Left lung (tissue), 10 donors: ENCODE results near the gene RNF44. TPM values are rescaled to one million over a fixed set of nuclear protein-coding genes. Genes with fewer than 3 reads are reported as not detected.

ENCODE experiments used
- ATAC-seq: fragments of 200-7000 bp; cut with Tn5 transposase; one replicate; pipeline ENCODE4 v1.9.1; 2020; ENCODE audit warnings: moderate library complexity
- DNase-seq, 4 donors: peaks; one replicate each; pipeline ENCODE4 v3.0.0-alpha.2; 2013 to 2020
- H3K27ac ChIP-seq, 2 donors: fragments of 200-600 bp; sonication (generic) in 1 of 2; one replicate each; pipeline versions ENCODE4 v1.5.0 to v1.8.0; 2020 to 2021
- H3K27me3 ChIP-seq, 2 donors: fragments of 200-600 bp; sonication (generic) in 1 of 2; one replicate each; pipeline versions ENCODE4 v1.5.0 to v1.8.0; 2020 to 2021
- H3K36me3 ChIP-seq, 2 donors: fragments of 200-600 bp; sonication (generic) in 1 of 2; one replicate each; pipeline versions ENCODE4 v1.5.0 to v1.8.0; 2020 to 2021
- H3K4me1 ChIP-seq, 2 donors: fragments of 200-600 bp; one replicate each; pipeline ENCODE4 v1.8.0; 2021
- H3K4me3 ChIP-seq, 2 donors: fragments of 200-600 bp; sonication (generic) in 1 of 2; one replicate each; pipeline versions ENCODE4 v1.5.0 to v1.8.0; 2020 to 2021; ENCODE audit warnings: mild to moderate bottlenecking in 1 of 2
- H3K9me3 ChIP-seq, 2 donors: fragments of 200-600 bp; sonication (generic) in 1 of 2; one replicate each; pipeline versions ENCODE4 v1.5.0 to v1.8.0; 2020 to 2021
- intact Hi-C, 2 donors: fragments of 100-400 bp; cut with DNase I; formaldehyde crosslinking; loops; one replicate each; pipeline versions ENCODE4 v1.11.2 to v1.14.2; 2022
- polyA plus RNA-seq, 6 donors: library from polyadenylated mRNA; unstranded; fragments of 120-200 nt; gene quantifications; one replicate each; pipeline ENCODE4 v1.2.1, GENCODE V29; 2013; ENCODE audit not compliant: insufficient read length in 6 of 6
- total RNA-seq, 2 donors: library from RNA; stranded (reverse); fragmentation: NEBNext Ultra II Directional; extraction: Animal tissue kit (Norgen Biotek cat#: 25700); gene quantifications; one replicate each; pipeline ENCODE4 v1.2.1, GENCODE V29; 2021
- TF ChIP-seq, protein P1 (sequence below), 2 donors: fragments of 200-600 bp; sonication (generic) in 1 of 2; IDR thresholded peaks; one replicate each; pipeline versions ENCODE4 v1.5.0 to v1.8.0; 2021; ENCODE audit warnings: antibody characterized with exemption in 2 of 2
- donor health status: DM: no; HTN: yes; CAD: no.
- donor health status: DM: no; HTN: no; CAD: no.

Gene RNF44
- total and polyA plus RNA-seq, 8 donors: 37.6 to 61.7 (median 45.0) TPM

DNA sequence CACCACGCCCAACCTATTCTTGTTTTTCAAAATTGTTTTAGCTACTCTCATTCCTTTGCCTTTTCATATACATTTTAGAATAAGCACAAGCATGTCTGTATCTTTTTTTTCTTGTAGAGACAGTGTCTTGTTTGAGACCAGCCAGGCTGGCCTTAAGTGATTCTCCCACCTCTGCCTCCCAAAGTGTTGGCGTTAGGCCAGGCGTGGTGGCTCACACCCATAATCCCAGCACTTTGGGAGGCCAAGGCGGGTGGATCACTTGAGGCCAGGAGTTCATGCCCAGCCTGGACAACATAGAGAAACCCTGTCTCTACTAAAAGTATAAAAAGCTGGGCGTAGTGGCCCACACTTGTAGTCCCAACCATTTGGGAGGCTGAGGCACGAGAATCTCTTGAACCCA lies 13.1 kb downstream of the RNF44 start:
- Histone ChIP-seq H3K4me1 (no peaks in the 10 kb centered on the region), H3K27ac (no peak overlapping the region), H3K36me3 (peaks cover 0 to 22% of the 10 kb centered on the region in 2 donors), H3K9me3 (no peaks in the 10 kb centered on the region), H3K27me3 (no peaks in the 10 kb centered on the region), H3K4me3 (no peak overlapping the region)
- intact Hi-C loops: no loop called here
- ATAC-seq: no peak
- TF ChIP-seq, protein P1, sequence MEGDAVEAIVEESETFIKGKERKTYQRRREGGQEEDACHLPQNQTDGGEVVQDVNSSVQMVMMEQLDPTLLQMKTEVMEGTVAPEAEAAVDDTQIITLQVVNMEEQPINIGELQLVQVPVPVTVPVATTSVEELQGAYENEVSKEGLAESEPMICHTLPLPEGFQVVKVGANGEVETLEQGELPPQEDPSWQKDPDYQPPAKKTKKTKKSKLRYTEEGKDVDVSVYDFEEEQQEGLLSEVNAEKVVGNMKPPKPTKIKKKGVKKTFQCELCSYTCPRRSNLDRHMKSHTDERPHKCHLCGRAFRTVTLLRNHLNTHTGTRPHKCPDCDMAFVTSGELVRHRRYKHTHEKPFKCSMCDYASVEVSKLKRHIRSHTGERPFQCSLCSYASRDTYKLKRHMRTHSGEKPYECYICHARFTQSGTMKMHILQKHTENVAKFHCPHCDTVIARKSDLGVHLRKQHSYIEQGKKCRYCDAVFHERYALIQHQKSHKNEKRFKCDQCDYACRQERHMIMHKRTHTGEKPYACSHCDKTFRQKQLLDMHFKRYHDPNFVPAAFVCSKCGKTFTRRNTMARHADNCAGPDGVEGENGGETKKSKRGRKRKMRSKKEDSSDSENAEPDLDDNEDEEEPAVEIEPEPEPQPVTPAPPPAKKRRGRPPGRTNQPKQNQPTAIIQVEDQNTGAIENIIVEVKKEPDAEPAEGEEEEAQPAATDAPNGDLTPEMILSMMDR (IDR thresholded peaks at IDR 0.05): no peak
- peak in 1 of 4 donors; percentile 24 for DNase-seq

DNA sequence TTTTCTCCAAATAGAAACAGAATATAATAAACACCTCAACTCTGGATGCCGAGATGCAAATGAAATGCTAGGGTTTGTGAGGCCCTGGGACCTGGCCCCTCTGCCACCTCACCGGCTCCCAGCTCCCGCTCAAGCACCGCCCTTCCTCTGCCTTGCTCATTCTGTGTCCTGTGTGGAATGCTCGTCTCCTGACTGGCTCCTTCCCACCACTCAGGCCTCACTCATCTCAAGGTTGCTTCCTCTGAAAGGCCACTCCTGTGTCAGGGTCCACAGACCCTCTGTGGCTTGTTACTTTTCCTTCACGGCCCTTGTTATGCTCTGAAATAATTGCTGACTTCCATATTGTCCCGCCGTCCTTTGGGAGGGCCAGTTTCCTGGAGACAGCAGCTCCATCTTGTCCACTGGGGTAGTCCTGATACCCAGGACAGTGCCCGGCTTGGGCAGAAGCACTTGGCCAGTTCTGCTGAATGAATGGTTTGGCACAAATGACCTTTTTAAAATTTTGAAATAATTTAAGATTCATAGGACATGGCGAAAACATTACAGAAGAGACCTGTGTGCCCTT lies 15.4 kb downstream of the RNF44 start:
- no peaks in the 10 kb centered on the region for H3K9me3 ChIP-seq
- intact Hi-C loops: no loop called here
- H3K36me3 ChIP-seq: no peaks in the 10 kb centered on the region
- H3K27ac ChIP-seq: no peak overlapping the region
- no peak overlapping the region for H3K4me3 ChIP-seq
- no peaks in the 10 kb centered on the region for H3K27me3 ChIP-seq
- H3K4me1 ChIP-seq: no peaks in the 10 kb centered on the region
- TF ChIP-seq, protein P1 (IDR thresholded peaks at IDR 0.05): no peak
- DNase-seq (peak in 1 of 4 donors; percentile 43), ATAC-seq (no peak)

GRCh38 chr5:176521286-176521685 lies 15.9 kb downstream of the RNF44 start:
- Histone ChIP-seq H3K36me3 (no peaks in the 10 kb centered on the region), H3K27me3 (no peaks in the 10 kb centered on the region), H3K9me3 (no peaks in the 10 kb centered on the region), H3K27ac (no peak overlapping the region), H3K4me3 (no peak overlapping the region), H3K4me1 (no peaks in the 10 kb centered on the region)
- peak in 1 of 4 donors; percentile 31 for DNase-seq
- no peak for ATAC-seq
- intact Hi-C loops: no loop called here
- TF ChIP-seq, protein P1 (IDR thresholded peaks at IDR 0.05): no peak

- DNase-seq (peak in 1 of 4 donors; percentile 30), ATAC-seq (no peak)
- no peak overlapping the region for H3K4me3 ChIP-seq
- H3K36me3 ChIP-seq: no peaks in the 10 kb centered on the region
- H3K4me1 ChIP-seq: no peaks in the 10 kb centered on the region
- intact Hi-C loops: no loop called here
- H3K27ac ChIP-seq: no peak overlapping the region
- TF ChIP-seq, protein P1 (IDR thresholded peaks at IDR 0.05): no peak
- no peaks in the 10 kb centered on the region for H3K27me3 ChIP-seq
- no peaks in the 10 kb centered on the region for H3K9me3 ChIP-seq
Measured at GRCh38 chr5:176519810-176520720, 17.1 kb downstream of the RNF44 start.

GRCh38 chr5:176517053-176517661 lies 20.0 kb downstream of the RNF44 start:
- no peak overlapping the region for H3K4me3 ChIP-seq
- ATAC-seq (no peak), DNase-seq (no peak)
- intact Hi-C loops: no loop called here
- TF ChIP-seq, protein P1 (IDR thresholded peaks at IDR 0.05): no peak
- no peaks in the 10 kb centered on the region for H3K27me3 ChIP-seq
- H3K4me1 ChIP-seq: no peaks in the 10 kb centered on the region
- H3K27ac ChIP-seq: no peak overlapping the region
- no peaks in the 10 kb centered on the region for H3K9me3 ChIP-seq
- no peaks in the 10 kb centered on the region for H3K36me3 ChIP-seq
